RWPE2 (cell line): Measurements from ENCODE around the gene LRCOL1.

Experiments
- ATAC-seq: fragments of 200-7000 bp; cut with Tn5 transposase; 3 replicates; pipeline ENCODE4 v1.9.1; 2021; ENCODE audit warnings: low read depth
- DNase-seq: peaks from one replicate; pipeline ENCODE4 v3.0.0-alpha.2; 2020; ENCODE audit warnings: low spot score
- H3K27ac ChIP-seq: fragments of 450-650 bp; 2 replicates; pipeline ENCODE4 v1.5.1; 2017; ENCODE audit warnings: mild to moderate bottlenecking; ENCODE audit not compliant: poor library complexity, severe bottlenecking
- H3K27me3 ChIP-seq: fragments of 250-450 bp; sonication (Bioruptor Pico); 2 replicates; pipeline ENCODE4 v1.5.1; 2021; ENCODE audit warnings: mild to moderate bottlenecking, moderate library complexity; ENCODE audit not compliant: insufficient read depth, poor library complexity, severe bottlenecking
- H3K36me3 ChIP-seq: fragments of 250-450 bp; sonication (Bioruptor Pico); 2 replicates; pipeline ENCODE4 v1.5.1; 2020; ENCODE audit warnings: low read depth, mild to moderate bottlenecking, moderate library complexity
- H3K4me1 ChIP-seq: fragments of 250-450 bp; sonication (Bioruptor Pico); 2 replicates; pipeline ENCODE4 v1.5.1; 2021; ENCODE audit warnings: mild to moderate bottlenecking, moderate library complexity; ENCODE audit not compliant: insufficient read depth, poor library complexity, severe bottlenecking
- H3K4me3 ChIP-seq: fragments of 250-450 bp; sonication (Bioruptor Pico); 2 replicates; pipeline ENCODE4 v1.5.1; 2021; ENCODE audit warnings: mild to moderate bottlenecking, moderate library complexity; ENCODE audit not compliant: severe bottlenecking
- H3K9me3 ChIP-seq: fragments of 250-450 bp; sonication (Bioruptor Pico); 2 replicates; pipeline ENCODE4 v1.5.1; 2021; ENCODE audit warnings: mild to moderate bottlenecking, moderate library complexity; ENCODE audit not compliant: severe bottlenecking
- TF ChIP-seq, protein P1 (sequence below): fragments of 450-650 bp; IDR thresholded peaks from one replicate; pipeline ENCODE4 v1.5.1; 2017; ENCODE audit warnings: mild to moderate bottlenecking, moderate library complexity; ENCODE audit not compliant: poor library complexity, severe bottlenecking

Gene LRCOL1

DNA sequence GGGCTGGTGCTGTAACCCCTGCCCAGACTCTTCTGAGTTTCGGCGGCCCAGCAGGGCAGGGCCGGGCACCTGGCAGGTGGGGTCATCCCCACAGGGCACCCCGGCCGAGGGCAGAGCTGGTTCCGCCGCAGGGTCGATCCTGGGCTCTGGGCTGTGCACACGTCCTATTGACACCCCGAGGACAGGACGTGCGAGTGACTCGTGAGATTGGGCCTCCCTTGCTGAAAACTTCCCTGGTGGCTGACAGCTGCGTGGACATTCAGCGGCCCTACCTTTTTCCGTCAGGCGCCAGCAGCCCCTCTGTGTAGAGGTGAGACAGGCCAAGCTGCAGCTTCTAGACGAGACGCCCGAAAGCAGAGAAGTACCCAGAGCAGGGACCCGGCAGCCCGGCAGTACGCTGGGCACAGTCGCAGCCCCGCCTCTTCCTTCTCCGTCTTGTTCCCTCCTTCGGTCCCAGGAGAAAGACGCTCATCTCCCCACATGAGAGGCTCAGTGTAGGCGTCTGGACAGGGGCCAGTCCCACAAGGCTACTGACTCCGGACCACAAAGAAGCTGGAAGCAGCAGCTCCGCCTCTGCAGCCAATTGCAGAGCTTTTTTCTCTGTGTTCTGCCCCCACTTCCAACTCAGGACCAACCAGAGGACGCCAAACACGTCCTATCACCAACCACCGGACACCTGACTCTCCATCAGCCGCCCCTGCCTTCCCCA lies at the start of gene LRCOL1:
LRCOL1 (minus strand) TSS at position 532 of the 709 bp plus-strand sequence. CDS start 4,331 bp downstream, outside the sequence.
- H3K27ac ChIP-seq, result no peak within 1 kb of the TSS
- H3K4me3 ChIP-seq, result no peak within 1 kb of the TSS
- peaks cover 4% of the 10 kb centered on the region for H3K9me3 ChIP-seq
- no peaks in the 10 kb centered on the region for H3K36me3 ChIP-seq
- H3K27me3 ChIP-seq, result peaks cover 35% of the 10 kb centered on the region
- DNase-seq (no peak), ATAC-seq (no peak)
- no peaks in the 10 kb centered on the region for H3K4me1 ChIP-seq
- TF ChIP-seq, protein P1, sequence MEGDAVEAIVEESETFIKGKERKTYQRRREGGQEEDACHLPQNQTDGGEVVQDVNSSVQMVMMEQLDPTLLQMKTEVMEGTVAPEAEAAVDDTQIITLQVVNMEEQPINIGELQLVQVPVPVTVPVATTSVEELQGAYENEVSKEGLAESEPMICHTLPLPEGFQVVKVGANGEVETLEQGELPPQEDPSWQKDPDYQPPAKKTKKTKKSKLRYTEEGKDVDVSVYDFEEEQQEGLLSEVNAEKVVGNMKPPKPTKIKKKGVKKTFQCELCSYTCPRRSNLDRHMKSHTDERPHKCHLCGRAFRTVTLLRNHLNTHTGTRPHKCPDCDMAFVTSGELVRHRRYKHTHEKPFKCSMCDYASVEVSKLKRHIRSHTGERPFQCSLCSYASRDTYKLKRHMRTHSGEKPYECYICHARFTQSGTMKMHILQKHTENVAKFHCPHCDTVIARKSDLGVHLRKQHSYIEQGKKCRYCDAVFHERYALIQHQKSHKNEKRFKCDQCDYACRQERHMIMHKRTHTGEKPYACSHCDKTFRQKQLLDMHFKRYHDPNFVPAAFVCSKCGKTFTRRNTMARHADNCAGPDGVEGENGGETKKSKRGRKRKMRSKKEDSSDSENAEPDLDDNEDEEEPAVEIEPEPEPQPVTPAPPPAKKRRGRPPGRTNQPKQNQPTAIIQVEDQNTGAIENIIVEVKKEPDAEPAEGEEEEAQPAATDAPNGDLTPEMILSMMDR, result no peak

DNA sequence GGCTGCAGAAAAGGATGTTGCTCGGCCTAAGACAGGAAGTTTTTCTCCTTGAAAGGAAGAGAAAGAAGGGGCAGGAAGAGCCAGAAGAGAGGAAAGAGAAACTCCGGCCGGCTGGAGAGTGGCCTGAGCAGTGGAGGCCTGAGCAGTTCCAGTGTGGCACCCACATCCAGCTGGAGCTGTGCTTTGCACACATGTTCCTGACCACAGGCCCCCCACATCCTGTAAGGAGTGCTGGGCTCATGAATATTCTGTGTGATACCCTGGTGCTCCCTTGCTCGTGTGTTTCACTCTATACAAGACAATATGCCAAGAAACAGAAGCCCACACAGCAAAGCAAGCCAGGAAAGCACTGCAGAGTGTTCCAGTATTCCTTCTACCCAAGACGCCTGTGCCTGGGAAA lies 49.7 kb upstream of the LRCOL1 start:
- H3K9me3 ChIP-seq, result no peaks in the 10 kb centered on the region
- DNase-seq, result no peak
- no peaks in the 10 kb centered on the region for H3K4me1 ChIP-seq

DNA sequence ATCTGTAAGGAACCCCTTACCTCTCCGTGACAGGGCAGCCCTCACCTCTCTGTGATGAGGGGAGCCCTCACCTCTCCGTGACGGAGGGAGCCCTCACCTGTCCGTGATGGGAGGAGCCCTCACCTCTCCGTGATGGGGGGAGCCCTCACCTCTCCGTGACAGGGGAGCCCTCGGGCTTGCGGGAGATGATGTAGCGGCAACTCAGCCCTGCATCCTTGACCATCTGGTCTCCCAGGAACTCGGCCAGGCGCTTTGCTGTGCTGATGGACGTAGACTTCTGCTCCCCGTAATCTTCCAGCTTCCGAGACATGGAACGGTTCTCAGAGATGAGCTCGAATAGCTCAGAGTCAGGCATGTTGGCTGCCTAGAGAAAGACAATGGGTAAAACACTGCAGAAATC lies 48.8 kb upstream of the LRCOL1 start:
- Histone ChIP-seq H3K27ac (no peak overlapping the region), H3K4me3 (no peak overlapping the region), H3K27me3 (no peaks in the 10 kb centered on the region), H3K9me3 (no peaks in the 10 kb centered on the region), H3K4me1 (no peaks in the 10 kb centered on the region), H3K36me3 (peaks cover 91% of the 10 kb centered on the region)
- TF ChIP-seq, protein P1, result no peak
- DNase-seq (no peak), ATAC-seq (no peak)

More for the DNA sequence above, 49.7 kb upstream of the LRCOL1 start:
- ATAC-seq, result no peak
- Histone ChIP-seq H3K4me3 (no peak overlapping the region), H3K27ac (no peak overlapping the region), H3K27me3 (no peaks in the 10 kb centered on the region), H3K36me3 (peaks cover 87% of the 10 kb centered on the region)
- TF ChIP-seq, protein P1, result no peak

DNA sequence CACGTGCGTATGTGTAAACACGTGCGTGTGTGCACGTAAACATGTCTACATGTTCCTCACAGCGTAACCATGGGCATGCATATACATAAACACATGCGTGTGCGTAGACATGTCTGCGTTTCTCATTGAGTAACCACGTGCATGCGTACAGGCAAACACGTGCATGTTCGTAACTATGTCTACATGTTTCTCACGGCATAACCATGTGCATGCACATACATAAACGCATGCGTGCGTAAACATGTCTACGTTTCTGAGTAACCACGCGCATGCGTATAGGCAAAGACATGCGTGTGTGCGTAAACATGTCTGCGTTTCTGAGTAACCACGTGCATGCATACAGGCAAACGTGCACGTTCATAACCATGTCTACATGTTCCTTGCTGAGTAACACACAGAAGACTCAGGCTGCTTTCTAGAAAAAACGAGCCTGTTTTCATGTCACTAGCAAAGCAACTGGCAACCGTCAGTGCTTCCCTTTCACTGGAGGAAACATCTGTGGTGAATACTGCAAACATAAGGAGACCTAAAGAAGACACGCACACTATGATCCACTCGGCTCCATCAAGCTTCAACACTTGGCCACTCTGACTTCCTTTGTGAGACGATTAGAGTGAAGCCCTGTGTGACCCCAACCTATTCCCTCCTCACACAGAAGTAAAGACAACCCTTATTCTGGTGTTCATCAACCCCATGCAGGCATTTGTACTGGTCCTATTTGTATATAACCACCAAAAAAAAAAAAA lies 47.9 kb upstream of the LRCOL1 start:
- H3K36me3 ChIP-seq, result peaks cover 93% of the 10 kb centered on the region
- no peaks in the 10 kb centered on the region for H3K27me3 ChIP-seq
- ATAC-seq, result no peak
- no peaks in the 10 kb centered on the region for H3K9me3 ChIP-seq
- H3K27ac ChIP-seq, result no peak overlapping the region
- H3K4me3 ChIP-seq, result no peak overlapping the region
- H3K4me1 ChIP-seq, result no peaks in the 10 kb centered on the region
- no peak for DNase-seq
- TF ChIP-seq, protein P1, result no peak
